GM19452 (cell line): Measurements from ENCODE around the gene AKR1D1.

Experiments used
- ATAC-seq: cut with Tn5 transposase; IDR thresholded peaks from one replicate; pipeline ENCODE4 v1.9.1; 2021; ENCODE audit not compliant: unreplicated experiment

The AKR1D1 gene

DNA sequence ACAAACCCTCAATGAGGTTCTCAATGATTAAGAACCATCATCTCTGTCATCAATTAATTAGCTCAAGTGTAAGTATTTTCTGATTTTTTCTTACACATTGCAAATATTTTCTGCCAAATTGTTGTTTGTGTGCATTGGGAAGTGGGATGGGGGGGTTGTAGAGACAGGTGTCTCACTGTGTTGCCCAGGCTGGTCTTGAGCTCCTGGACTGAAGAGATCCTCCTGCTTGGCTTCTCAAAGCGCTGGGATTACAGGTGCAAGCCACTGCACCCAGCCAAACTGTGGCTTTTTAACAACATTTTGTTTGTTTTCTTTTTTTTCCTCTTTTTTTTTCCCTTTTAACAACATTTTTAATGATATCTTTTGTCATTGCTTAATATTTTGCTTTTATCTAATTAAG, 87.5 kb downstream of the AKR1D1 start:
- ATAC-seq, result no peak

DNA sequence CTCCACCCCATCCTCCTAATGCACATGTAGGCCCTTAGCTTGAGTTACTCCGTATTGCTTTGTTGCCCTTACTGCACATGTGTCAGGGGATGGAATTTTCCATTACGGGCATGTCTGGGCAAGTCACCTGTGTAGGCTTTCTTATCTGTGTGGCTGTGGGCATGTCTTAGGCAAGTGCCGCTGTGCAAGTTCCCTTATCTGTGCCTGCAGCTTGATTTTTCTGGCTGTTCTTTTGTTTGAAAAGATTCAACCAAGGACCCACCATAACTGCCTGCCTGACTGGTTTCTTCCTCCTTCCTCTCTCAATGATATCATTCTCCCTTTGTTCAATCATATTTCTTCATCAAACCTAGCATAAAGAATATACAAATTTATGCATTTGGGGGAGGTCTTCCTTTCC, 88.5 kb downstream of the AKR1D1 start:
- no peak for ATAC-seq

DNA sequence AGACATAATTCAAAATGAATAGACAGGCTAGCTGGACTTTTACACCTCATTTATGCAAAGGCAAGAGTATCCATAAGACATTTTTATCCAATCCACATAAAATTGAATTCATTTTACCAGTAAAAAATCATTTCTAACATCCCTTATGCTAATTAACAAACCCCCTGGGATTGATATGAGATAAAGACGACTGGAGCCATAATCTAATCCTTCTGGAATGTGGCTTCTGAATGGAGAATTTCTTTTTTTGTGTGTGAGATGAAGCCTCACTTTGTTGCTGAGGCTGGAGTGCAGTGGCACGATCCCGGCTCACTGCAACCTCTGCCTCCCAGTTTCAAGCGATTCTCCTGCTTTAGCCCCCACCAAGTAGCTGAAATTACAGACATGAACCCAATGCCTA, 90.4 kb downstream of the AKR1D1 start:
- no peak for ATAC-seq

DNA sequence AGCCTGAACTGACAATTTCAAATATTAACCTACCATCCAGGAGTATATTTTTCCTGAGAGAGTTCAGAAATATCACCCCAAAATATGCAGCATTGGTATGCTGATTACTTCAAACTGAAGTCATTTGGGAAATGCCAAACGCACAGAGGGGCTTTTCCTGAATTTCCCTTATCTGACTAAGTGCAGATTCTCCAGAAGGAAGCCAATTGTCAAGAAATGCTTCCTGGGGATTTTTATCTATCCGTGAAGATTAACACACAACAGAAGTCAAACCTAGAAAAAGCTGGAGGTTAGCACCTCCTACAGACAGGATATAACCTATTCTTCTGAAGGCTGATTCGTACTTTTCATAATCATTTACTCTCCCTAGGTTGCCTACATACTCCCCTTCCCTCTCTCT, 91.0 kb downstream of the AKR1D1 start:
- no peak for ATAC-seq

DNA sequence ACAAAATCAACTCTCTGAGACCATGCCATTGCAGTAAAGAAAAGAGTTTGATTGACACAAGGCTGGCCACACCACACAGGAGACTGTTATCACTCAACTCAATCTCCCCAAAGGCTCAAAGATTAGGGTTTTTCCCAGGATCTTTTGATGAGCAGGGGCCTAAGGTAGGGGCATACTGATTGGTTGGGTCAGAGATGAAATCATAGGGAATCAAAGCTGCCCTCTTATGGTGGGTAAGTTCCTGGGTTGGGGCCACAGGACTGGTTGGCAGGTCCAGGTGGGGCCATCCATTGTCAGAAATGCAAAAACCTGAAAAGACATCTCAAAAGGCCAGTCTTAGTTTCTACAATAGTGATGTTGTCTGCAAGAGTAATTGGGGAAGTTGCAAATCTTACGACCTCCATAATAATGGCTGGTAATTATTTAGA, 91.6 kb downstream of the AKR1D1 start:
- ATAC-seq, result no peak
